GM21381 (cell line): ENCODE measurements around the gene GNAT2.
A peak's percentile ranks its signal among the peaks of the same experiment; 100 is the strongest.

Experiments used
- ATAC-seq: cut with Tn5 transposase; IDR thresholded peaks from one replicate; pipeline ENCODE4 v1.9.1; 2021; ENCODE audit warnings: mild to moderate bottlenecking, moderate library complexity; ENCODE audit not compliant: unreplicated experiment

GNAT2 gene

DNA sequence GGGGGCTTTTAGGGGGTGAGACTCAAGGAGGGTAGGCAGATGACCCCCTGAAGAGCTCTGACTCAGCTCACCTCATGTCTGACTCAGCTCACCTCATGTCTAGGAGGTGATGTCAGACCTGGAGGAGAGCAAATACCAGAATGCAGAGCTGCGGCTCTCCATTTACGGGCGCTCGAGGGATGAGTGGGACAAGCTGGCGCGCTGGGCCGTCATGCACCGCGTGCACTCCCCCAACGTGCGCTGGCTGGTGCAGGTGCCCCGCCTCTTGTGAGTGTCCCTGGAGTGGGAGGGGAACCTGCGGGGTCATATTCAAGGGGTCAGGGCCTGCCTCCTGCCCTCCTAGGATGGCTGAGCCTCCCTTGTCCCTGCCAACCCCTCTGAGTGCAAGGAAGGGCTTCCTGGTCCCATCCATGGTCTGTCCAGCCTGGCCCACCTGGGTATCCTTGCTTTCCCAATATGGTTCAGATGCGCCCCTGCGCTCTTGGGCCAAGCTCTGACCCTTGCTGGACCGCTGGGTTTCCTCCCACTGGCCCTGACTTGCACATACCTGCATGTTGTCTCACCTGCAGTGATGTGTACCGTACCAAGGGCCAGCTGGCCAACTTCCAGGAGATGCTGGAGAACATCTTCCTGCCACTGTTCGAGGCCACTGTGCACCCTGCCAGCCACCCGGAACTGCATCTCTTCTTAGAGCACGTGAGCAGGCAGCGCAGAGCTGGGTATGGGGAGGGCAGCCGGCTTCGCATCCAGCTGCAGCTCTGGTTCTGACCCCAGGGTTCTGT, 9.3 kb upstream of the GNAT2 start:
- ATAC-seq, result no peak

DNA sequence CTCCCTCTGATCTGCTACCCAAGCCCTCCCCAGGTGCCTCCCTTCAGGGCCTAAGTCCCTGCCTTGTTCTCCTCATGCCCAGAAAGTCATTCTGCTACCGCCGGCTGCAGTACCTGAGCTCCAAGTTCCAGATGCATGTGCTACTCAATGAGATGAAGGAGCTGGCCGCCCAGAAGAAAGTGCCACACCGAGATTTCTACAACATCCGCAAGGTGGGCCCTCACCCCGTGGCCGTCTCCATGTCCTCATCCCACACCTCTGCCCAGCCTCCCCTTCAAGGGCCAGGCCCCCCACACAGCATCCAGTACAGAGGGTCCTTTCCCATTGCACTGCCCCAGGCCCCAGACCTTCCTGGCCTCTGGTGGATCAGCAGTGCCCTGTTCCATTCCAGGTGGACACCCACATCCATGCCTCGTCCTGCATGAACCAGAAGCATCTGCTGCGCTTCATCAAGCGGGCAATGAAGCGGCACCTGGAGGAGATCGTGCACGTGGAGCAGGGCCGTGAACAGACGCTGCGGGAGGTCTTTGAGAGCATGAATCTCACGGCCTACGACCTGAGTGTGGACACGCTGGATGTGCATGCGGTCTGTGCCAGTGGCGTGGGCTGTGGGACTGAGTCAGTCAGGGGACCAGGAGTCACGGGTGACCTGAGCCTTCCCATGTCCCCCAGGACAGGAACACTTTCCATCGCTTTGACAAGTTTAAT, 8.4 kb upstream of the GNAT2 start:
- no peak for ATAC-seq

GRCh38 chr1:109626682-109627408, 7.4 kb upstream of the GNAT2 start:
- ATAC-seq, result no peak

DNA sequence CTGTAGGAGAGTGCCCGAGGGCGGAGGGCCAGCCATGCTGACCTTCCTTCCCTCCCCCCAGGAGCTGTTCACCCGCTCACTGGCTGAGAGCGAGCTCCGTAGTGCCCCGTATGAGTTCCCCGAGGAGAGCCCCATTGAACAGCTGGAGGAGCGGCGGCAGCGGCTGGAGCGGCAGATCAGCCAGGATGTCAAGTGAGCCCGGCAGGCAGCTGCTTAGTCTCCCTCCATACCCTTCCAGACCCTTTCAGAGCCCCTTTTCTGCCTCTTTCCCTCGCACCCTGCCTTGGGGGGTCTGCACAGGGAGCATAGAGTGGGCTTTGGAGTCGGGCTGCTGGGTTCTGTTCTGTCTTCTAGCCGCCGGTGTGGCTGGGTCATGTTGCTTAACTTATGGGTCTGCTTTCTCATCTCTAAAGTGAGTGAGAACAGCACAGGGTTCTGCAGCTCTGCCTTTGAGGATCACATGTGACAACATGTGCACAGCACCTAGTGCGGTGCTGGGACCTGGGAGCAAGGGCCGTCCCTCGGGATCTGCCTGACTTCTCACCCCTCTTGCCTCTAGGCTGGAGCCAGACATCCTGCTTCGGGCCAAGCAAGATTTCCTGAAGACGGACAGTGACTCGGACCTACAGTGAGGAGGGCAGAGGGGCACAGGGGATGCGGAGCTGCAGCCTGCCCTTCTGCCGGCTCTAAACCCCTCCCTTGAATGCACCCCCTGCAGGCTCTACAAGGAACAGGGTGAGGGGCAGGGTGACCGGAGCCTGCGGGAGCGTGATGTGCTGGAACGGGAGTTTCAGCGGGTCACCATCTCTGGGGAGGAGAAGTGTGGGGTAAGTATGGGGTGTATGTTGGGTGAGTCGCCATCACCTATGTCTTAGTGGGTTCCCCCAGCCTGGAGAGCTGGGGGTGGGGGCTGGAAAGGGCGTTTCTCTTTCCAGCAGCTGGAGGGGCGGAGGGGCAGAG, 6.5 kb upstream of the GNAT2 start:
- no peak for ATAC-seq

GRCh38 chr1:109625176-109625575, 5.8 kb upstream of the GNAT2 start:
- no peak for ATAC-seq

- ATAC-seq, result no peak
These were observed 5.0 kb upstream of the GNAT2 start for GRCh38 chr1:109624201-109625010.

- ATAC-seq, result no peak
These were observed 4.3 kb upstream of the GNAT2 start for GRCh38 chr1:109623601-109624161.

- ATAC-seq, result no peak
These were observed 3.5 kb upstream of the GNAT2 start for GRCh38 chr1:109622895-109623294.

DNA sequence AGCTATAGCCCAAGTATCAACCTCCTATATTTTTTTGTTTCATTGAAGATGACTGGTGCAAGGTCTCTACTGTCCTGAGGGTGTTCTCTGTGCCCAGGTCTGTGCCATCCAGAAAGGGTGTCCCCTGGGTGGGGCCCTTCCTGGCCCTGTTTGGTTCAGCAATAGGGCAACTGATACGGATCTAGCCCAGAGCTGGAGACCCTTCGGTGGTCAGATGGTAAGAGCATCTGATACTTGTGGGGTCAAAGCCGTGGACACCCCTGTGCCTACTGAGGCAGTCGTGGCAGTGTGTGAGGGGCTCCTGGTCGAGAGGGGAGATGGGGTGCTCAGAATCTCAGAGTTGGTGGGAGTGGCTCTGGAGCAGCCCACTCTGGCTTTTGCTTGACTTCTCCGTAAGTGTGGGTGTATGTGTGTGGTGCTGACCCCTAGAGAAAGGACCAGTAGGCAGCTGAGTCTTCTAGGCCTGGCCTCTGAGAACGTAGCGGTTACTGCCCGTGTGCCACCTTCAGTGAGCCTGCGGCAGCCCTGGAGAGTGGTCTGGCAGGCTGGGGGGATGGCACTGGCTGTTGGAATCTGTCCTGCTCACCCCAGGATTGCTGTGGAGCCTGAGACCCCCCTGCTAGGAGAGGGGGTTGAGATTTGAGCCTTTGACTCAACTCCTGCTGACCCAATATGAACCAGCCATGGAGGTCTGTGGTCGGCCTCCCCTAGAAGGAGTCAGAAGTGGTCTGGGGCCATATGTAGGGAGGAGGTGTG, 2.9 kb upstream of the GNAT2 start:
- ATAC-seq, result no peak

- no peak for ATAC-seq
These were observed 2.1 kb upstream of the GNAT2 start for GRCh38 chr1:109621379-109622136.

DNA sequence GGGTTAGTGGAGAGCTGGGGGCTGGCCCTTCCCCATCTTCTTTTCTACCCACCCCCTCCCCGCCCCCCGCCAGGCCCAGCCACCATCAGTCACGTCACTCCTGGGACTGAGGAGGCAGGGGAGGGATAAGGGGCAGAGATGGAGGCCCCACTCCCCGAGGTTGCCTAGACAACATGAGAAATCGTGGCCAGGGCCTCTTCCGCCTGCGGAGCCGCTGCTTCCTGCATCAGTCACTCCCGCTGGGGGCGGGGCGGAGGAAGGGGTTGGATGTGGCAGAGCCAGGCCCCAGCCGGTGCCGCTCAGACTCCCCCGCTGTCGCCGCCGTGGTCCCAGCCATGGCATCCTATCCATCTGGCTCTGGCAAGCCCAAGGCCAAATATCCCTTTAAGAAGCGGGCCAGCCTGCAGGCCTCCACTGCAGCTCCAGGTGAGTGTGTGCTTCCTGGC, 1.4 kb upstream of the GNAT2 start:
- ATAC-seq, result peak; percentile 68

DNA sequence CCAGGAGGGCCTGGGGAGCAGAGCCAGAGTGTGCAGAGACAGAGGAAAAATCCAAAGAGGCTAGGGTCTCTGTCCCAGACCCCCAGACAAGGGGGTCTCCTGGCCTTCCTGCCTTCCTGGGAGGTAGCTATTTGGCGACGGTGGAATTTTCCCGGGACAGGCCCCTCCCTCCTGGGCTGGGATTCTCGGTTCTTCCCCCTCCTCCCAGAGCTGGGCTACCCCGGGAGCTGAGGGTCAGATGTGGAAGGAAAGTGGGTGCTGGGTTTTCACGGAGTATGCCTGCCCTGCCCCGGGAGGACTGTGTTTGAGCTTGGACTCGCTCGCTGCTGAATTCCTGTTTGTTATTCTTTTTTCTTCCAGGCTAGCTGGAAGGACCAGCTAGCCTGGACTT, 980 bp upstream of the GNAT2 start:
- no peak for ATAC-seq

GRCh38 chr1:109618661-109619575, 498 bp downstream of the GNAT2 start:
- ATAC-seq, result no peak

DNA sequence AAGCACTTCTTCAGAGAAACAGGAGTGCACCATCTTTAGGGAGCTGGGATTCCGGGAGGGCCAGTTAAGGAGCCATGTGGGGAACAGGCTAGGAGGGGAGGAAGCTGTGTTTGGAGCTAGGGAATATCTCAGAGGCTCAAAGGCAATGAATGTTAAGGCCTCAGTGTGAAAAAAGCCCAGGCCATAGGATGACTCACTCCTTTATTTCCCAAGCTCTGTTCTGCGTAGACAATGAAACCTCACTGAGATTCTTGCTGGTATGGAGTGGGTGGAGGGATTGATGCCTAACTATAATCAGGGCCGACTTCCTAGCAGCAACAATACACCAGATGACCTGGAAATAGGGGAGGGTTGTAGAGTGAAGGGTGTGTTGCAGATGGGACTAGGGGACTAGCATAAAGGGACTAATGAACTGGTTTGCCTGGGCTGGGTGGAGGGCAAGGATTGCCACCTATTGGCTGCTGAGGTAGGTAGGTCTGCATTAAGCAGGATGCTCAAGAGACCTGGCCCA, 2.1 kb downstream of the GNAT2 start:
- no peak for ATAC-seq

DNA sequence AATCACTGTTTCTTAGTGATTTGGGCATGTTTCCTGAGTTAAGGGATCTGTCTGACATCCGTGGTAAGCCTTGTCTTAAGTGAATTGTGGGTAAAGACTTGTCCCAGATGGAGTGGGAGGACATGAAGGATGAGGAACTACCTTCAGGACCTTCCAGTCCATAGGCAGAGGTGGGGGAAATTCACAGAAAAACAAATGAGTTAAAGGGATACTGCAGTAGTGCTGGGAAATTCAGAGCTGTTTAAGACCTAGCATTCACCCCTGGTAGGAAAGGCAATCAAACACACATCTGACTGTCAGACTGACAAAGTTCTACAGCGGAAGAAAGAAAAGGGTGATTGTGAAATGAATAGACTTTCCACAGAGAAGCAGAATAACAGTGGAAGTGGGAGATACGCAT, 3.0 kb downstream of the GNAT2 start:
- no peak for ATAC-seq

DNA sequence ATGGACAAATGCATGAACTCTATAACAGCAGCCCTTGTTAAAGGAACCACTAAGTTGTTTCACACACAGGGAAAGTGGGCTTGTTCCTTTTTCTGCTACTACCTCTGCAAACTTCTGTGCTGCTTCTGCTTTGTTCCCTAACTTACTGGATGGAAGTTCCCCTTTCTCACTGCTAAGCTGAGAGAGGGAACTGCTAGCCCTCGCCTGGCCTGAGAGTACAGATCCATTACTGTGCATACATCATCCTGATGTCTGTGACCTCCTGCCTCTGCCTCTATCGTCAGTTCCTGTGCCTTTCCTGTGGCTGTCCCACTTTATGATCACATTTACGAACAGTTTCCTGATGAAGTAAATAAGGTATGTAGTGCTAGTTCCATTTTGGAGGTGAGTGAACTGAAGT, 3.5 kb downstream of the GNAT2 start:
- ATAC-seq, result no peak
